ENCODE measurements around the gene YJEFN3. TPM values are rescaled to one million over a fixed set of nuclear protein-coding genes. Genes with fewer than 3 reads are reported as not detected.

Gene YJEFN3
- polyA plus RNA-seq, 1 donor (not counting 4 experiments of a cell fraction or from before 2014, with no cell fraction given): 1.2 TPM

- no peaks in the 10 kb centered on the region for H3K9me3 ChIP-seq (ENCODE audit: control insufficient read depth, low read depth, low read length)
- no peak for DNase-seq (ENCODE audit: low read depth, low spot score)
- no peak overlapping the region for H3K4me2 ChIP-seq (ENCODE audit: control insufficient read depth, extremely low read depth, insufficient read depth, low read depth, low read length)
- no peak overlapping the region for H3K27ac ChIP-seq (ENCODE audit: control insufficient read depth, insufficient read depth, low read length)
- TF ChIP-seq CTCF (optimal IDR thresholded peaks at IDR 0.05 in 1 of 3, IDR thresholded peaks at IDR 0.05 in 1 of 3, conservative IDR thresholded peaks at IDR 0.05 in 1 of 3; ENCODE audit: extremely low read depth in 1 of 3, insufficient read depth in 2 of 3, low read length in 3 of 3) (no peak), EZH2 (IDR thresholded peaks at IDR 0.05; ENCODE audit: low read length) (no peak)
- no peak overlapping the region for H2AFZ ChIP-seq (ENCODE audit: control insufficient read depth, low read length)
- H3K79me2 ChIP-seq (ENCODE audit: control insufficient read depth, insufficient read depth, low read length): no peaks in the 10 kb centered on the region
- no peaks in the 10 kb centered on the region for H3K4me1 ChIP-seq (ENCODE audit: control insufficient read depth, extremely low read depth, insufficient read depth, low read length)
- no peaks in the 10 kb centered on the region for H4K20me1 ChIP-seq (ENCODE audit: control insufficient read depth, extremely low read depth, insufficient read depth, low read length)
- no peaks in the 10 kb centered on the region for H3K9me1 ChIP-seq (ENCODE audit: control insufficient read depth, extremely low read depth, insufficient read depth, low read length)
- dilution Hi-C loops (cut with MboI; ENCODE audit: extremely low pct_ligation_motif_present, low sequenced_read_pairs): no loop called here
- no peak overlapping the region for H3K4me3 ChIP-seq (ENCODE audit: control insufficient read depth in 2 of 3, extremely low read depth in 1 of 3, insufficient read depth in 2 of 3, low read depth in 1 of 3, low read length in 3 of 3)
- H3K36me3 ChIP-seq (ENCODE audit: control insufficient read depth in 2 of 2, extremely low read depth in 1 of 2, insufficient read depth in 2 of 2, low read length in 2 of 2): no peaks in the 10 kb centered on the region
- FAIRE-seq: no peak
- H3K27me3 ChIP-seq (ENCODE audit: control insufficient read depth, extremely low read depth, insufficient read depth, low read length): no peaks in the 10 kb centered on the region
- no peak overlapping the region for H3K9ac ChIP-seq (ENCODE audit: control insufficient read depth, extremely low read depth, insufficient read depth, low read length)
Observed at GRCh38 chr19:19582471-19582870, 53.8 kb downstream of the YJEFN3 start.

GRCh38 chr19:19584356-19584755 lies 55.6 kb downstream of the YJEFN3 start:
- no peak for FAIRE-seq

More at GRCh38 chr19:19584356-19584755, 55.6 kb downstream of the YJEFN3 start:
- Histone ChIP-seq H3K79me2 (ENCODE audit: control insufficient read depth, insufficient read depth, low read length) (no peaks in the 10 kb centered on the region), H3K27ac (ENCODE audit: control insufficient read depth, insufficient read depth, low read length) (no peak overlapping the region), H3K36me3 (ENCODE audit: control insufficient read depth in 2 of 2, extremely low read depth in 1 of 2, insufficient read depth in 2 of 2, low read length in 2 of 2) (no peaks in the 10 kb centered on the region), H4K20me1 (ENCODE audit: control insufficient read depth, extremely low read depth, insufficient read depth, low read length) (no peaks in the 10 kb centered on the region), H3K4me3 (ENCODE audit: control insufficient read depth in 2 of 3, extremely low read depth in 1 of 3, insufficient read depth in 2 of 3, low read depth in 1 of 3, low read length in 3 of 3) (no peak overlapping the region), H3K9me1 (ENCODE audit: control insufficient read depth, extremely low read depth, insufficient read depth, low read length) (no peaks in the 10 kb centered on the region), H3K9me3 (ENCODE audit: control insufficient read depth, low read depth, low read length) (no peaks in the 10 kb centered on the region), H3K4me2 (ENCODE audit: control insufficient read depth, extremely low read depth, insufficient read depth, low read depth, low read length) (no peak overlapping the region), H3K27me3 (ENCODE audit: control insufficient read depth, extremely low read depth, insufficient read depth, low read length) (no peaks in the 10 kb centered on the region), H3K9ac (ENCODE audit: control insufficient read depth, extremely low read depth, insufficient read depth, low read length) (no peak overlapping the region), H2AFZ (ENCODE audit: control insufficient read depth, low read length) (no peak overlapping the region), H3K4me1 (ENCODE audit: control insufficient read depth, extremely low read depth, insufficient read depth, low read length) (no peaks in the 10 kb centered on the region)
- dilution Hi-C loops (cut with MboI; ENCODE audit: extremely low pct_ligation_motif_present, low sequenced_read_pairs): no loop called here
- no peak for TF ChIP-seq CTCF (optimal IDR thresholded peaks at IDR 0.05 in 1 of 3, IDR thresholded peaks at IDR 0.05 in 1 of 3, conservative IDR thresholded peaks at IDR 0.05 in 1 of 3; ENCODE audit: extremely low read depth in 1 of 3, insufficient read depth in 2 of 3, low read length in 3 of 3)
- no peak for DNase-seq (ENCODE audit: low read depth, low spot score)

Other genes starting within 250 kb of the YJEFN3 start
- 23.3 to 37.4 TPM (median 28.6 TPM) in 3 replicates for gene SUGP1, start 208.4 kb upstream of the YJEFN3 start, polyA plus RNA-seq
- gene MAU2, start 208.1 kb upstream of the YJEFN3 start, polyA plus RNA-seq: 9.7 to 18.8 TPM (median 10.3 TPM) in 3 replicates
- 14.6 to 81.0 TPM (median 28.4 TPM) in 3 replicates for gene GATAD2A, start 123.2 kb upstream of the YJEFN3 start, polyA plus RNA-seq
- 0.47 to 1.0 TPM (median 0.77 TPM) in 3 replicates for gene TSSK6, start 13.4 kb upstream of the YJEFN3 start, polyA plus RNA-seq
- gene NDUFA13, start 12.7 kb upstream of the YJEFN3 start, polyA plus RNA-seq: 294 to 475 TPM (median 343 TPM) in 3 replicates
- gene CILP2, start 9.4 kb downstream of the YJEFN3 start, polyA plus RNA-seq: 0.07 to 0.21 TPM (median 0.14 TPM) in 3 replicates
- 1.7 to 2.2 TPM (median 2.1 TPM) in 3 replicates for gene PBX4, start 89.8 kb downstream of the YJEFN3 start, polyA plus RNA-seq
- 7.3 to 12.4 TPM (median 10.4 TPM) in 3 replicates for gene LPAR2, start 99.3 kb downstream of the YJEFN3 start, polyA plus RNA-seq
- 5.0 to 7.1 TPM (median 5.5 TPM) in 3 replicates for gene GMIP, start 114.7 kb downstream of the YJEFN3 start, polyA plus RNA-seq
- 9.8 to 20.5 TPM (median 17.7 TPM) in 3 replicates for gene ATP13A1, start 134.8 kb downstream of the YJEFN3 start, polyA plus RNA-seq
- 6.0 to 9.8 TPM (median 8.1 TPM) in 3 replicates for gene ZNF101, start 139.9 kb downstream of the YJEFN3 start, polyA plus RNA-seq
- 1.8 to 2.1 TPM (median 2.1 TPM) in 3 replicates for gene ZNF14, start 204.2 kb downstream of the YJEFN3 start, polyA plus RNA-seq